ENCODE results near the gene ADAT3.

Gene ADAT3

DNA sequence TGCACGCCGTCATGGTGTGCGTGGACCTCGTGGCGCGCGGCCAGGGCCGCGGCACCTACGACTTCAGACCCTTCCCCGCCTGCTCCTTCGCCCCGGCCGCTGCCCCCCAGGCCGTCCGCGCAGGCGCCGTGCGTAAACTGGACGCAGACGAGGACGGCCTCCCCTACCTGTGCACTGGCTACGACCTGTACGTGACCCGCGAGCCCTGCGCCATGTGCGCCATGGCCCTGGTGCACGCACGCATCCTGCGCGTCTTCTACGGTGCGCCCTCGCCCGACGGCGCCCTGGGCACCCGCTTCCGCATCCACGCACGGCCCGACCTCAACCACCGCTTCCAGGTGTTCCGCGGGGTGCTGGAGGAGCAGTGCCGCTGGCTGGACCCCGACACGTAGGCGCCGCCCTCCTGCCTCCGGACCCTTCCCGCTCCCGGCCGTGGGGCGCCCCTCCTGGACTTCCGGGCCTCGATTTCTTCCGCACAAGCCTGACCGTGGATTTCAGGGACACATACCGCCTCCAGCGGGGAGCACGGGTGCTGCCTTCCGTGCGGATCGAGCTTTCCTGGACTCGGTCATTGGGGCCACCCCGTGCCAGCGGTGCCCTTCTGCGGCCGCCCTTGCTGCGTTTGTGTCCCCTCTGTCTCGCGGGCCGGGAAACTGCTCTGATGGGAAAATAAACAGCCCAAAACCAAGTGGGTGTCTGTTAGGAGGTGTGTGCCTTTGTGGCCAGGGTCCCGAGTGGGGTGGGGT, 7.7 kb downstream of the ADAT3 start:
- no peak for DNase-seq (ENCODE audit: low spot score)

DNA sequence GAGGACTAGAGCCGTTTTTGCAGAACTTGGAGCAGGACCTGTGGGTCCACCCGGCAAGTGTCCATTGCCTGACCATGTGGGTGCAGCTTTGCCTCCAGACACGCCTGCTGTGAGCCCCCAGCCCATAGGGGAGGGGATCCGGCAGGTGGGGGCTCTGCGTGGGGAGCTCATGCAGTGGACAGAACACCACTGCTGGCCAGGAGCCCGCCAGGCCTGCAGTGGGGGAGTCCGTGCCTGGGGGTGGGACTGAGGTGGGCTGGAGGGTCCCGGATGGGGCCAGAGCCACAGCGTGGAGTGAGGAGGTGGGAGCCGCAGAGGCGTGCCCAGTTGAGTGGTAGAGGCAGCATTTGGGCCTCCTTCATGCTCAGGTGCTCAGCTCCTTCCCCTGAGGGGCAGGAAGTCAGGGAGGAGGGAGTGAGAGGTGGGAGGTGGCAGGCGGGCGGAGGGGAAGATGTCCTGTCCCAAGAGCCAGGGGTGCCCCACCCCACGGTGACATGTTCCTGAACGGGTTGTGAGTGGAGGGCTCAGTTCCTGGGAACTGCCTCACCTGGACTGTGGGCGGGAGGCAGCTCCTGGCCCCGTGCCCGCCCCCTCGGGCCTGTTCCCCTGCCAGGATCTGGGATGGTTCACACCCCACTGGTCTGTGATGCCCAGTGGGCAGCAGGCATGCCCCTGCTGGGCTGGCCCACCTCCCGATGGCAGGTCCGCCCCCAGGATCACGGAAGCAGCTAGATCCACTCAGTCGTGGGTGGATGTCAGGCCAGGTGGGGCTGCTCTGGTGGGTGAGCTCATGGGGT, 8.8 kb downstream of the ADAT3 start:
- DNase-seq (ENCODE audit: low spot score), result no peak

DNA sequence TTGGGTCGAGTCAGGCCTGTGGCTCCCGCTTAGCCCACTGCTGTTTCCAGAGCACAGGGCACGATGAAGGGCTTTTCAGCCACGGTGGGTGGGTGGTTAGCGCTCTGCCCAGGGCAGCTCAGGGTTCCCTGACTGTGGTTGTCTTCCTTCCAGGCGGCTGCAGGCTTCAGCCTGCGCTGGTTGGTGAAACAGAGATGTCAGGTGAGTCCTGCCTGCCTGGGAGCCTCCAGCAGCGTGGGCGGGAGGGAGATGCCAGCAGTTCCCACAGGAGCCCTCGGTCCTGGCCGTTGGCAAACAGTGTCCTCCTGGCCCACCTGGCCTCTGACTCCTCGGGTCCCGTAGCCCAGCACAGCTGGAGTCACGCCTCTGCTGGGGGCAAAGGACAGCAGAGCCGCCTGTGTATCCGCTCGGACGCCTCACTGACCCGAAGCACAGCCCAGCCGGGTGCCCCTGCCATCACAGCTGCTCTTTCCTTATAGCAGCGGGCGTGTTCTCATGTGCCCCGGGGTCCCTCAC, 9.7 kb downstream of the ADAT3 start:
- DNase-seq (ENCODE audit: low spot score), result no peak

DNA sequence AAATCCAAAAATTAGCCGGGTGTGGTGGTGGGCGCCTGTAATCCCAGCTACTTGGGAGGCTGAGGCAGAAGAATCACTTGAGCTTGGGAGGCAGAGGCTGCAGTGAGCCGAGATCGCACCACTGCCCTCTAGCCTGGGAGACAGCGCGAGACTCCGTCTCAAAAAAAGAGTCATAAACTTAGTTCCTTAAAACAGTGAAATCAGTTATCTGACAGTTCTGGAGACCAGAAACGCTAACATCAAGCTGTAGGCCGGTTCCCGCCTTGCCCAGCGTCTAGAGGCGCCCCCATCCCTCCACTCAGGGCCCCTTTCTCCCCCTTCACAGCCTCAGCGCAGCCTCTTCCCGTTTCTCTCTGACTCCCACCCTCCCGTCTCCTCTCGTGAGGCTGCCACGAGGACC, 11.9 kb downstream of the ADAT3 start:
- no peak for DNase-seq (ENCODE audit: low spot score)

DNA sequence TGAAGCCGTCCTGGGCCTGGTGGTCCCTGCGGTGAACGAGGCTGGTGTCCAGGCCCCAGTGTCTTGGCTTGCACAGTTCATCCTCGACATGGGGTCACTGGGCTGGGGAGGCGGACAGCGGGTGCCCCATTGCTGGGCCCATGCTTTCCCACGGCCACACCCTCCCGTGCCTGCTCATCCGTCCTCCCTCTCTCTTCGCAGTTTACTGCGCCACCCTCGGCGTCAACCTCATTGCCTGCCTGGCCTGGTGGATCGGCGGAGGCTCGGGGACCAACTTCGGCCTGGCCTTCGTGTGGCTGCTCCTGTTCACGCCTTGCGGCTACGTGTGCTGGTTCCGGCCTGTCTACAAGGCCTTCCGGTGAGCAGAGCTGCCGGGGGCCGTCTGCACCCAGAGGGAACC, 12.7 kb downstream of the ADAT3 start:
- no peak for DNase-seq (ENCODE audit: low spot score)

DNA sequence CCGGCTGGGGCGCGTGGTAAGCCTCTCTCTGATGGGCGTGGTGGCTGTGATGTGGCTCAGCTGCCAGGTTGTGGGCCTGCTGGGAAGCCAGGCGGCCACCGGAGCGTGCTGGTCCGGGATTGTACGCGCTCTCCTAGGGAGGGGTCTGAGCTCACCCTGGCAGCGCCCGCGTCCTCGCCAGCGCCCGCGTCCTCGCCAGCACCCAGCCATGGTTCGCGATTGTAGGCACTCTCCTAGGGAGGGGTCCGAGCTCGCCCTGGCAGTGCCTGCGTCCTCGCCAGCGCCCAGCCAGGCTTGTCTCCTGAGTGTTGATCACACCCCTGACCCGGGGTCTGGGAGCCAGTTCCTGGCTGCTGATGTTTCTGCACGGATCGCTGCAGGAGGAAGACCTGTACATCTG, 13.8 kb downstream of the ADAT3 start:
- DNase-seq (ENCODE audit: low spot score), result no peak

DNA sequence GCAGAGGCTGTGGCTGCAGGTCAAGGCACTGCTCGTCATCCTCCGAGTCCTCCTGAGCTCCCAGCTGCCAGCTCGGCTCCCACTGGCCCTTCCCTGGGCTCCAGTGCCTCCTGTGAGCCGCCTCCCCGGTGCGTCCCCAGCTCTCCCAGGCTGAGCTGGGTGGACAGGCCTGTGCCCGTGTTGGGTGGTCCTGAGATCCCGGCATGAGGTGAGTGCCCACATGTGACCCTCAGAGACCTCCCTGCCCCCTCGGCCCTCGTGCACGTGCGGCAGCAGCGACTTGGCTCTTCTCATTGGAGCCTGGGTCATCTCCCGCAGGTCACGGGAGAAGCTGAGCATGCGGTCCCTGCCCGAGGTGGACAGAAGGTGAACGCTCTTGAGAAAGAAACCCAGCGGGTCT, 15.4 kb downstream of the ADAT3 start:
- no peak for DNase-seq (ENCODE audit: low spot score)

DNA sequence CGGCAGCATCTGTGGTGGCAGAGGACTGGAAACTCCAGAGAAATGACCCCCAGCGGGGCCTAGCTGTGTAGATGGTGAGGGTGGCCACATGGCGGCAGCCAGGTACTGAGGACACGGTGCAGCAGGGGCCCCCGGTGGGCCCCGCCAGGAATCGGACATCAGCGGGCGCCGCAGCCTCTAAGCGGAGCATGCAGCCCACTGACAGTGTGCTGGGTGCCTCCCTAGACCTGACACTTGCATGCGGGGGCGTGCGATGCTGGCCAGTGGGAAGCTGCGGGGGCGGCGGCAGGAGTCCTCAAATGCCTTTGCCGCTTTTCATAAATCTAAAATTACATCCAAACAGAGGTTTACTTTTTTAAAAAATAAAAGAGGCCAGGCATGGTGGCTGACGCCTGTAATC, 16.1 kb downstream of the ADAT3 start:
- DNase-seq (ENCODE audit: low spot score), result no peak

DNA sequence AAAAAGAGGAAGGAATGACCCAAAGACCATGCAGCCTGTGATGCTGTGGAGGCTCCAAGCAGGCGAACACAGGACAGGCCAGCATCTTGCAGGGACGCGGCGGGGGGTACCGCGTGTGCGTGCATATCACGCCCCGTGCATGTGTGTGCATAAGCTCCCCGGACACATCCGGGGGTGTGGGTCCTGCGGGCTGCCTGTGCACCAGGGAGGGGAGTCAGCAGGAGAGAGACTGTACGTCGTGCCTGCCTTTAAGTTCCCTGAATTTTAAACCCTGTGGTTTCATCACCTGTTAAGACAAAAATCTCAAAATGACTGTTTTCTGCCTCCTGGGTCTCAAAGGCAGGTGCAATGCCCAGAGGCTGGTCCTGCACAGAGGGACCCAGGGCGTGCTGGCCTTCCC, 16.6 kb downstream of the ADAT3 start:
- no peak for DNase-seq (ENCODE audit: low spot score)

DNA sequence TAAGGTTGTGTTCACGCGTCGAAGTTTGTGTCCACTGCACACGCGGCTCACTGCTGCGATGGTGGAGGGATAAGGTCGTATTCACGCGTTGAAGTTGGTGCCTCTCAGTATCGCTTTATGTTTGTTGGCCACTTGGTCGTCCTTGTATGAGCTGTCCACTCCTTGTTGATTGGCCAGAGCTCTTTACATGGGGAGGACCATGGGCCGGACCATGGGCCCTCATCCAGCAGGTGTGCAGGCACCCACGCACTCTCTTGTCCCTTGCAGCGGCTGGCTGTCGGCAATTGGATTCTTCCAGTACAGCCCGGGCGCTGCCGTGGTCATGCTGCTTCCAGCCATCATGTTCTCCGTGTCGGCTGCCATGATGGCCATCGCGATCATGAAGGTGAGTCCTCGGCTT, 17.6 kb downstream of the ADAT3 start:
- DNase-seq (ENCODE audit: low spot score), result no peak

DNA sequence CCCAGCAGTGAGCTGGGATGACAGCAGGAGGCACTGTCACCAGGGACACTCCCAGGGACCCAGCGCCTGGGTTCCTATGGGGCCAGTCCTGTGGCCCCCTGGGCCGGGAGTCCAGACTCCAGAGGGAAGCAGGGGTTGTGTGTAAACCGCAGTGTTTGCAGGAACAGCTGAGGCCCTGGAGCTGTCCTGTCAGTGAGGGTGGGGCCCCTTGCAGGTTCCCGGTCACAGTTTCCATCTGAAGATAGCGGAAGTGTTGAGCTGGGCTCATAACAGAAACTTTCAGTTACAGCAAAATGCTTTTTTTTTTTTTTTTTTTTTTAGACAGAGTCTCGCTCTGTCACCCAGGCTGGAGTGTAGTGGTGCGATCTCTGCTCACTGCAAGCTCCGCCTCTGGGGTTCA, 18.1 kb downstream of the ADAT3 start:
- DNase-seq (ENCODE audit: low spot score), result no peak

DNA sequence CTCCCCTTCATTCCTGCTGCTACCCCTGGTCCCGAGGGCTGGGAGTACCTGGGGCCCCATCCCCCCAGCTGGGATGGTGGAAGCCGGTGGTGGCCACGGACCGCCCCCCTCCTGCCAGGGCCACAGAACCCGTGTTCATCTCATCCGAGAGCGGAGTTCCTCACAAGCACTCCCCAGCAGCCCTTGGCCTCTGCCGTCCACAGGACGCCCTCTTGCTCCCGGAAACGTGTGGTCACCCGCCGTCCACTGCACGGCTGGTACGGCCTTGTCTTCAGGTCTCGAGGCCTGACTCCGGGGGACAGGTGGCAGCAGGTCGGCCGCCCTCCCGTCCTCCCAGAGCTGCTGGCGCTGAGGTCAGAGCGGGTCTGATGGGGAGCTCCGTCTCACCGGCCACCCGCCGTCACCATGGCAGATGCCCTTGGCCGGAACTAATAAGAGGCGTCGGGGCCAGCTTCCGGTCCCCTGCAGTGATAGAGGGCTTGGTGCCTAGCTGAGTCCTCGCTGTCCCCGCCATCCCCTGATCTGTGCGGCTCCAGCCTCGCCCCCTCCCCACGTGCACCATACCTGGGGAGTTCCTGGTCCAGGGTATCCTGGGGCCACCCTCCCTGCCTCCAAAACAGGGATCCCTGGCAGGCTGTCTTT, 19.2 kb downstream of the ADAT3 start:
- no peak for DNase-seq (ENCODE audit: low spot score)

DNA sequence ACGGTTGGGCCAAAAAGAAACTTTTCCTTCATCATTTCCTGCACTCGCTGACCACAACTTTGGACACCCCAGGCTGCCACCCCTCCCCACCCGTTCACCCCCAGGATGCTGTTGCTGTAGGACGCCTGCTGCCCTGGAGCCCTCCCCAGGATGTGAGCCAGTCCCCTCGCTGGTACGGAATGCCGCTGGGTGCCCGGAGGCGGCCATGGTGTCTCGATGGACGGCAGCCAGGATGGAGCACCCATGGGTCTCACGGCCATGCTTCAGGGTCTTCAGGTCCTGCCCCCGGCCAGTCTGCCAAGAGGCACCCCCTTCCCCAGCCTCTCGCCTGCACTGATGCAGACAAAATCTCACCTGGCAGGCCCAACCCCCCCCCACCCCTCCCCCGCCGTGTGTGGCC, 20.3 kb downstream of the ADAT3 start:
- no peak for DNase-seq (ENCODE audit: low spot score)

DNA sequence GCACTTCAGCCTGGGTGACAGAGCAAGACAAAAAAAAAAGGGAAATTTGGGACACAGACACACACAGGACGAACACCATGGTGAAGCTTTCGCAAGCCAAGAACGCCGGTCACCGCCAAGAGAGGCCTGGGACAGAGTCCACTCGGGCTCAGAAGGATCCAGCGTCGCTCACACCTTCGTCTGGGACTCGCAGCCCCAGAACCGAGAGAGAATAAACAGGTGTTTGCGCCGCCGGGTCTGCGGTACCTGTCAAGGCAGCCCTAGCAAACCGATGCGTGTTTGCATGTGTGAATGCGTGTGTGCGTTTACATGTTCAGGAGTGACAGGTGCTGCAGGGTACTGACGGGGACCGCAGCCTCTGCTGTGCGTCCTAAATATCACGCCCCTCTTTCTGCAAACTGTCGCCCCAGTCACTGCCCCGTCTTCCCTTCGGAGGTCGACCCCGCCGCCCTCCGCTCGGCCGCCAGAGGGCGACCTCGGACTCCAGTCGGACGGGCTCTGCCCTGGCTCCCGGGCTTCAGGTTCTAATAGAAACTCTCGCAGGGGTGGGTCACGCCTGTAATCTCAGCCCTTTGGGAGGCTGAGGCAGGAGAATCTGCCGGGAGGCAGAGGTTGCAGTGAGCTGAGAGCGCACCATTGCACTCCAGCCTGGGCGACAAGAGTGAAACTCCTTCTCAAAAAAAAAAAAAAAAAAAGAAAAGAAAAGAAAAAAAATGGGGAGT, 24.0 kb downstream of the ADAT3 start:
- peak; percentile 89 for DNase-seq (ENCODE audit: low spot score)

DNA sequence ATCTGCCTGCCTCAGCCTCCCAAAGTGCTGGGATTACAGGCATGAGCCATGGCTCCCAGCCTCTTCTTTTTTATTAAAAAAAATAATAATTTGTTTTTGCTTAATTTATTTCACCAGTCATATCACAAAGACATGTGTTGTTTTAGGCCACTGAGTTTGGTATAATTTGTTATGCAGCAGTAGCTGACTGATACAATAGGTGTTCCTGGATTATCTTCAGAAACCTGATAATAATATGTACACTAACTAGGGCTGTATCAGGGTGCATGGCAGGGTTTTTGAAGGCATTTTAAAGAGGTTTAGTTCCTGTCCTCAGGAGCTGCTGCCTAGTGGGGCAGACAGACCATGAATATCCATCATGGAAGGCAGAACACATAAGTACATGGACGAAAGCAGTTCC, 26.2 kb downstream of the ADAT3 start:
- DNase-seq (ENCODE audit: low spot score), result no peak

DNA sequence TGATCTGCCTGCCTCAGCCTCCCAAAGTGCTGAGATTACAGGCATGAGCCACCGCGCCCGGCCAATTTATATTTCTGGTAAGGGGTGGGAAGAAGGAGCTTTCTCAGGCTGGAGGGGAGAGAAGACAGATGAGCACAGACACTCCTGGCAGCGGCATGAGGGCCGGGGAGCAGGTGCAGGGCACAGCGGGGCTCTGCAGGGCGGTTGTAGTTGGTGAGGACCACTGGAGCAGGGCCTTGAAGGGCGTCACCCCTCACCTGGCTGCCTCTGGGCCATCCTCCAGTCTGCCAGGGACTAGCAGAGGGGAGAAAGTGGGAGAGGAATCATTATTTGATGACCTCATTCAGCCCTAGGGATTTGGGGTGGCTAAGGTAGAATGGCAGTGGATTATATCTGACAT, 27.2 kb downstream of the ADAT3 start:
- DNase-seq (ENCODE audit: low spot score), result no peak

DNA sequence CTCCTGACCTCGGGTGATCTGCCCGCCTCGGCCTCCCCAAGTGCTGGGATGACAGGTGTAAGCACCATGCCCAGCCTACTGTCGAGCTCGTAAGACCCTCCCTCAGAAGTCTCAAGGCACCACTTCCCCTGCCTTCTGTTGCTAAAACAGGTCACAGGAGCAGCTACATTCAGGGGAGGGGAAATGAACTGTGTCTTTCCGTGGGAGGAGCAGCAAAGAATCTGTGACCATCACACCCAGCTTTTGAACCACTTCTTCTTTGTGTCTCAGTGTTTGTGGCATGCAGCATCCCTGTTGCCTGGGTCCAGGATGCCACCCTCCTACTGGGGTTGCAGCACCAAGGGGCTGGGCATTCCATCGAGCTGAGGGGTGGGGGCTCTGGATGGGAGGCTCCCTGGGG, 28.0 kb downstream of the ADAT3 start:
- no peak for DNase-seq (ENCODE audit: low spot score)

DNA sequence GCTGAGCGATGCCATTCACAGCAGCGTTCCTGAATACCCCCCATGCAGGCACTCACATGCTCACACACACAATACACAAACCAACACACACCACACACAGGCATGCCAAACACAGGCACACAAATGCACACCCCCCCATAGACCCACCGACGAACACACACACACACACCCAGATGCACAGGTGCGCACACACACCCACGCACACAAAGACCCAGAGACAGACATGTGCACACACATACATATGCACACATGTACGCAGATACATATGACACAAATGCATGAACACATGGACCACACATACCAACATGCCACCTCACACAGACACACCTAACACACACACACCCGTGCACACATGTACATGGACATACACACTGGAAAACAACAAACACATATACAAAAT, 28.7 kb downstream of the ADAT3 start:
- DNase-seq (ENCODE audit: low spot score), result no peak

DNA sequence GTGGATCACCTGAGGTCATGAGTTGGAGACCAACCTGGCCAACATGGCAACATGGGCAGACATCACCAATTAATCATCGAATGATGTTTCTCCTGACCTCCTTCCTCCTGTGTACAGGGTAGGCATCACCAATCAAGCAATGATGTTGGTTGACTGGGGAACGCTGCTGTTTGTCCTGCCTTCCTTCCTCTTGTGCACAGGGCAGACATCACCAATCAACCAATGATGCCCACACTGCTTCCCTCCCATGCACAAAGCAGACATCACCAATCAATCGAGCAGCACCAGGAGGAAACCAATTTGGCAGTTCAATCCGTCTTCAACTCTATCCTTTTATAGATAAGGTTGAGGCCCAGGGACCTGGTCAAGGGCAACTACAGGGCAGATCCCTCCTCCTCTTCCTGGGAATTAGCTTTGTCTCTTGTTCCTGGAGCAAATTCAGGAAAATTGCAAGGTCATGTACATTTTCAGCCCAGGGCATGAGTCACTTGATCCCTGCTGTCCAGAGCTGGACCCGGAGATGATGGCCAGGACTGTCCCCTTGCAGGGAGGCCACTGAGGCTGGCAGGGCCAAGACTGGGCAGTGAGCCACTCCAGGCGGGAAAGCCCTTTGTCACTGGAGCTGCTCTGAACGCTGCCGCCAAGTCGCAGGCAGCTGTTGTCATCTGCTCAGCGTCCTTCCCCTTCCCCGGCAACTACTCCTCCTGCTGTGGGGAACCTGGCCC, 30.4 kb downstream of the ADAT3 start:
- DNase-seq (ENCODE audit: low spot score), result no peak

DNA sequence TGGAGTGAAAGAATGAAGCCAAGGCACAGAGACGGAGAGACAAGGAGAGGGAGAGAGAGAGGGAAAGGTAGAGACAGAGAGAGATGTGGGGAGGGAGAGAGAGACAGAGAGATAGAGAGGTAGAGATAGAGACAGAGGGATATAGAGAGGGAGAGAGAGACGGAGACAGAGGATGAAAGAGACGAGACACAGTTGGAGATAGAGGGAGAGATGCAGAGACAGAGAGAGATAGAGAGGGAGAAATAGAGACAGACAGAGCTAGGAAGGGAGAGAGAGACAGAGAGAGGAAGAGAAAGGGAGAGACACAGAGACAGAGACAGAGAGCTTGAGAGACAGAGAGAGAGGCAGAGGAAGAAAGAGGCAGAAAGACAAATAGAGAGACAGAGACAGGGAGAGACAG, 31.2 kb downstream of the ADAT3 start:
- no peak for DNase-seq (ENCODE audit: low spot score)

DNA sequence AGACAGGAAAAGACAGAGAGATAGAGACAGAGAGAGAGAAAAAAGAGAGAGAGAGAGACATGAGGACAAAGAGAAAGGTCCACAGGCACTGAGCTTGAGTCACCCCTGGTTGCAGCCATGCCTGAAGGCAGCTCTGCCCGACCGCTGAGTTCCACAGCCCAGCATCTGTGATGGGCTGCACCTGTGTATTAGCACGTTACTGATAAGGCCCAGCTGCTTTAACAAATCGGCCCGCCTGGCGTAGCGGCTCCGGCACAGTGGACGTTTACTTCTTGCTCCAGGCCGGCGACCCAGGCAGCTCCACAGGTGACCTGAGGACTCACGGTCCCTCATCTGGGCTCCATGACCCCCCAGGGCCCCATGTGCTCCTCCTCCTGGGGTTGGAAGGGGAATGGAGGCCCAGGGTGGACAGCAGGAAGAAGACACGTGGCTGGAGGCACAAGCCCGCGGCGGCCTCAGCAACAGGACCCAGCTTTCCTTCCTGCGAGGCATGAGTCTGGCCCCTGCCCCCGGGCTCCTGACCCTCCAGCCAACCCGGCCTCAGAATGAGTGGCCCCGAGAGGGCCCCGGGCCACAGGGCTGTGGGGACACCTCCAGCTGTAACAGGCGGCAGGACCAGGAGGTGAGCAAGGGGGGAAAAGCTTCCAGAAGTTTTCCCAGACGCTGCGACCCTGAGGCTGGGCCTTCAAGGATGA, 31.9 kb downstream of the ADAT3 start:
- no peak for DNase-seq (ENCODE audit: low spot score)
